Thyroid gland (tissue), 4 donors: ENCODE results near the gene CTNNA3.

Experiments
- CTCF ChIP-seq, 6 experiments: fragments of 200-600 bp in 3 of 6; fragments of 450-650 bp in 3 of 6; sonication (generic) in 3 of 6; IDR thresholded peaks; one replicate each; pipeline ENCODE4 v1.5.1; 2016 to 2019; ENCODE audit warnings: antibody characterized with exemption in 6 of 6, mild to moderate bottlenecking in 2 of 6, inconsistent platforms in 1 of 6, moderate library complexity in 1 of 6
- POLR2A ChIP-seq, 2 donors: fragments of 450-650 bp; IDR thresholded peaks; one replicate each; pipeline ENCODE4 v1.6.1; 2017; ENCODE audit warnings: antibody characterized with exemption in 2 of 2, mild to moderate bottlenecking in 2 of 2, moderate library complexity in 1 of 2

GRCh38 chr10:66390926-66391325, 1305.1 kb downstream of the CTNNA3 start:
- TF ChIP-seq CTCF (IDR thresholded peaks at IDR 0.05): no peak
- TF ChIP-seq POLR2A (IDR thresholded peaks at IDR 0.05): no peak
